Measurements from ENCODE around the gene MCF2L. TPM values are rescaled to one million over a fixed set of nuclear protein-coding genes. Genes with fewer than 3 reads are reported as not detected.

Gene MCF2L
- total and polyA plus RNA-seq, 2 experiments from 2014 or later = 4.8 to 25.6 TPM

- Histone ChIP-seq H3K27me3 (ENCODE audit: insufficient read depth) (peaks cover 28% of the 10 kb centered on the region), H3K4me3 (no peak overlapping the region)
- DNase-seq (ENCODE audit: low spot score) = no peak
Observed at GRCh38 chr13:113113846-113114271, 144.8 kb downstream of the MCF2L start.

More at GRCh38 chr13:113113846-113114271, 144.8 kb downstream of the MCF2L start:
- H3K4me2 ChIP-seq = no peak overlapping the region
- Mint-ChIP-seq H3K27ac (no peak overlapping the region), H3K4me3 (no peak overlapping the region), H3K9me3 (peaks cover 7% of the 10 kb centered on the region; the same call in 2 of the 3 replicates), H3K4me1 (no peaks in the 10 kb centered on the region), H3K36me3 (ENCODE audit: low read depth) (peaks cover 4% of the 10 kb centered on the region; the same call in 2 of the 3 replicates), H3K27me3 (ENCODE audit: insufficient read depth, low read depth, poor library complexity) (peaks cover 23% of the 10 kb centered on the region)
- TF ChIP-seq REST (IDR thresholded peaks at IDR 0.05; ENCODE audit: unreplicated experiment) (no peak), CREB1 (CRISPR knock-in tag; IDR thresholded peaks at IDR 0.05; ENCODE audit: low read depth) (no peak), ZNF331 (CRISPR knock-in tag; IDR thresholded peaks at IDR 0.05; ENCODE audit: low read depth) (no peak), EZH2phosphoT487 (IDR thresholded peaks at IDR 0.05; ENCODE audit: unreplicated experiment) (no peak), STAT1 (IDR thresholded peaks at IDR 0.05; ENCODE audit: unreplicated experiment) (no peak), ZNF462 (CRISPR knock-in tag; IDR thresholded peaks at IDR 0.05) (no peak)
- no peak overlapping the region for H2AFZ ChIP-seq
- H3K27ac ChIP-seq (ENCODE audit: low read depth) = no peak overlapping the region
- no peaks in the 10 kb centered on the region for H3K4me1 ChIP-seq (ENCODE audit: insufficient read depth)
- H3K79me2 ChIP-seq (replicated peaks; ENCODE audit: insufficient read depth) = no peaks in the 10 kb centered on the region
- no peaks in the 10 kb centered on the region for H3K36me3 ChIP-seq (ENCODE audit: insufficient read depth)
- H4K20me1 ChIP-seq (replicated peaks; ENCODE audit: insufficient read depth) = no peaks in the 10 kb centered on the region
- H3K9me2 ChIP-seq (ENCODE audit: insufficient read depth) = no peaks in the 10 kb centered on the region
- no peaks in the 10 kb centered on the region for H3F3A ChIP-seq (replicated peaks; ENCODE audit: low read depth)
- no peak for ATAC-seq
